ENCODE data around the gene USP36.

Gene USP36

DNA sequence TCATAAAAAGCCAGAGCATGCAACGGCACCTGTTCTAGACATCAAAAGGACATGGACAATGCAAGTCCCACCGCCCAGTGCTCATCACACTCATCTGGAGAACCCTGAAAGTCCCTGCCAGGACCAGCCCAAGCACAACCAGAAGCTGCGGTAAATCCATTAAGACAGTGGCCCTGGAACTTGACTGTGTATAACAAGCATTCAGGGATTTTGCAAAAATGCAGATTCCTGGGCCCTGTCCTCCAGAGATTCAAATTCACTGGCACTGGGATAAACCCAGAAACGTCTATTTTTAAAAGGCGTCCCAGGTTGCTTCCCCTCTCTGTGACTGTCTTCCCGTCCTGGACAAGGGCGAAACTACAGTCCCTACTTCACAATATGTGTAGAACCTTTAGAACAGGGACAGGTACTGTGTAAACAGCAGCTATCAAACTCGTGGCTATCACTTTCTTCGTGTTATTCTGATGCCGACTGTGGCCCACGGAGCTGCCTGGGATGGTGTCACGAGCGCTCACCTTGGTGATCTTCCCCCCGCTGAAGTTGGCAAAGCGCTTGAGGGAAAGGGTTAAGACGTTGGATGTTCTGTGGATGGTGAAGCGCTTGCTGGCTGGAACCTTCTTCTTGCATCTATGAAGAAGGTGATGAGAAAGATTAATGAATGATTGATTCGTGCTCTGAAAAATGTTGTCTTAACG, 22.3 kb downstream of the USP36 start:
- no peak overlapping the region for H3K4me3 ChIP-seq (ENCODE audit: low read depth, low read length)

GRCh38 chr17:78817123-78817522, 23.5 kb downstream of the USP36 start:
- no peak overlapping the region for H3K4me3 ChIP-seq (ENCODE audit: low read depth, low read length)

DNA sequence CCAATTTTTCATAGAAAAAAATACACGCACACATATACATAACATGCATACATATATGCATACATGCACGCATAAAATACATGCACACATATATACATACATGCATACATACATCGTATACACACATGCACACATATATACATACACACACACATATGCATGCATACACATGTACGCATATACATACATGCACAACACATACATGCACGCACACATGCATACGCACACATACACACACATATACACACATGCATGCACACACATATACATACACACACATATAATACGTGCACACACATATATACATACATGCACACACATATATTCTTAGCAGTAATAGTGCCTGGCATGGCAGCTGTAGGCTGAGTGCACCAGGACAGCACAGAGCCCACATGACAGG, 24.9 kb downstream of the USP36 start:
- no peak overlapping the region for H3K4me3 ChIP-seq (ENCODE audit: low read depth, low read length)

DNA sequence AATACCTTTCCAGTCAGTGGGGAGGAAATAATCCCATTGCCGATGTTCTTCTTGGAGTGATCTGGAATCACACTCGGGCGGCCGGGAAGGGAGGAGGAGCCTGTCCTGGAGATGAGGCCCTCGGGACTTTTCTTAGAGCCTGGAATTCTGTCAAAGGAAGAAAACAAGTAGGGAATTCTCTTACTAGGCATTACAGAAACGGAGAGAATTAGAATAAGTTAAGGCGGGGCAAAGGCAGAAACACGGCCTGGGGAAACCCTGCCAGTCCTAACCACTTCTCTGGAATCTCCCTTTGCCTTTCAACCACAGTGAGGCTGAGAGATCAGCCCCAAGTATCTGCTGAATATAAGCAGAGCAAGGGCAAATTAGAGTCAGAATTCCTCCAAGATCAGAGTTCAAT, 27.8 kb downstream of the USP36 start:
- H3K4me3 ChIP-seq (ENCODE audit: low read depth, low read length), result no peak overlapping the region

DNA sequence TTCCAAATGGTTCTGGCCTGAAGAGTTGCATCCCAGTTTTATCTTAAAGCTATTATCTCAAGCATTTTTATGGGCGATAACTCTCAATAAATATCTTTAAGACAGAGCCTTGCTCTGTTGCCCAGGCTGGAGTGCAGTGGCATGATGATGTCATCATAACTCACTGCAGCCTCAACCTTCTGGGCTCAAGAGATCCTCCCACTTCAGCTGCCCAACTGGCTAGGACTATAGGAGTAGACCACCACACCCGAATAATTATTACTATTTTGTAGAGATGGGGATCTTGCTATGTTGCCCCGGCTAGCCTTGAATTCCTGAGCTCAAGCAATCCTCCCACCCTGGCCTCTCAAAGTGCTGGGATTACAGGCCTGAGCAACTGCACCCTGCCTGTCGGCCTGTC, 32.5 kb downstream of the USP36 start:
- no peak overlapping the region for H3K4me3 ChIP-seq (ENCODE audit: low read depth, low read length)

DNA sequence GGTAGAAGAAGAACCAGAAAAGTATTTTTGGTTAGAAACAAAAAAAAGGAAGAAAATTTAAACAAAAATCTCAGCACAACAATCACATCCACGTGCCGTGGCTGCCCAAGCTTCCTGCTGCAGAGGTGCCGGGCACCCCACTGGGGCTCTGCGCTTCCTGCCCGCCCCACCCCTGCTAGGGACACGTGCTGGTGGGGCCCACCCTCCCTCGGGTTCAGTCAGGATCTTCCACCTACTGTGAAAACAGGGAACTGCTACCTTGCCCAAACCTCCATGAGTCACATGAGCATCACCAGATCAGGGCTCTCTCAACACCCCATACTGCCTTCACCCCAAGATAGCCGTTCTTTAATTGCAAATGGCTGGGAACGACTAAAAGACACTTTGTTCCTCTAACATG, 34.2 kb downstream of the USP36 start:
- H3K4me3 ChIP-seq (ENCODE audit: low read depth, low read length), result no peak overlapping the region

- no peak overlapping the region for H3K4me3 ChIP-seq (ENCODE audit: low read depth, low read length)
Observed at GRCh38 chr17:78805301-78805700, 35.3 kb downstream of the USP36 start.

DNA sequence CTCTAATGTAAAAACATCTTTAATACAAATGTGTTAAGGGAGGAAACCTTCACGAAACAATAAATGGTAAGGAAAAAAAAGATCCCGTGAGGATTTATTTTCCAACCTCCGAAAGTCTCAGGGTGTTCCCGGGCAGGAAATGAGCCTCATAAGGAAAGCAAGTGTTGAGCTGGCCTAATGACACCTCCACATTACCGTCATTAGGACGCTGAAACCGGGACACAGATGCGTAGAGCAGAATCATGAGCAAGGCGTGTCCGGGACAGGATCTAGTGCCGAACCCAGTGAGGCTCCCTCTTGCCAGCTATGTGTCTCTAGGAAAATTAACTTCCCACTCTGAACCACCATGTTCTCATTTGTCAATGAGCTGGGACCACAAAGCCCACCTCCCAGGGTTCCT, 35.8 kb downstream of the USP36 start:
- H3K4me3 ChIP-seq (ENCODE audit: low read depth, low read length), result no peak overlapping the region

DNA sequence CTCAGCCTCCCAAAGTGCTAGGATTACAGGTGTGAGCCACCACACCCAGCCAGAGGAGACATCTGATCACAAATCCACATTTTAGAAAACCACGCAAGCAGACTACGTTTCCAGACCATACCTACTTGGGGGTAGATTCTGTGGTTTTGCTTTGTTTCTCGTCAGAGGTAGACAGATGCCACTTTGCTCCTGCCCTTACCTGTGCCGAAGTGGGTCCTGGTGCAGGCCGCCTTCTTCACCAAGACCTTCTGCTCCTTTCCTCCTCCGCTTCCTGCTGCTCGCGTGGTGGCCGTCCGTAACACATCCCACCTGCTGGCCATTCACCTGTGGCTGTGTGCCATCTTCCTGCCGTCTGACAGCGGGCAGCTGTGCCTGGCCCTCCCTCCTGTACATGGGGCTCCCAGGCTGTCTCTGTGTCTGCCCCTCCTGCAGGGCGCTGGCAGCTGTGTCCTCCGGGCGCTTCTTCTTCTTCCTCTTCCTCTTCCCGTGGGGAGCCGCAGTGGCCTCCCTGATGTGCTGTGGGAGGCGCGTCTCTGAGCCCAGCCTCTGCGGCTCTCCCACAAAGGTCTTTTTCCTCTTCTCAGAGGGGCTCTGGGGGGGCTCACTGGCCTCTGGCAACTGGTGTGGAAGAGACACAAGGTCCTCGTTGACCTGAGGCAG, 37.3 kb downstream of the USP36 start:
- no peak overlapping the region for H3K4me3 ChIP-seq (ENCODE audit: low read depth, low read length)

- H3K4me3 ChIP-seq (ENCODE audit: low read depth, low read length), result no peak overlapping the region
Observed at GRCh38 chr17:78802459-78802858, 38.2 kb downstream of the USP36 start.

- no peak overlapping the region for H3K4me3 ChIP-seq (ENCODE audit: low read depth, low read length)
Observed at GRCh38 chr17:78802008-78802407, 38.6 kb downstream of the USP36 start.

DNA sequence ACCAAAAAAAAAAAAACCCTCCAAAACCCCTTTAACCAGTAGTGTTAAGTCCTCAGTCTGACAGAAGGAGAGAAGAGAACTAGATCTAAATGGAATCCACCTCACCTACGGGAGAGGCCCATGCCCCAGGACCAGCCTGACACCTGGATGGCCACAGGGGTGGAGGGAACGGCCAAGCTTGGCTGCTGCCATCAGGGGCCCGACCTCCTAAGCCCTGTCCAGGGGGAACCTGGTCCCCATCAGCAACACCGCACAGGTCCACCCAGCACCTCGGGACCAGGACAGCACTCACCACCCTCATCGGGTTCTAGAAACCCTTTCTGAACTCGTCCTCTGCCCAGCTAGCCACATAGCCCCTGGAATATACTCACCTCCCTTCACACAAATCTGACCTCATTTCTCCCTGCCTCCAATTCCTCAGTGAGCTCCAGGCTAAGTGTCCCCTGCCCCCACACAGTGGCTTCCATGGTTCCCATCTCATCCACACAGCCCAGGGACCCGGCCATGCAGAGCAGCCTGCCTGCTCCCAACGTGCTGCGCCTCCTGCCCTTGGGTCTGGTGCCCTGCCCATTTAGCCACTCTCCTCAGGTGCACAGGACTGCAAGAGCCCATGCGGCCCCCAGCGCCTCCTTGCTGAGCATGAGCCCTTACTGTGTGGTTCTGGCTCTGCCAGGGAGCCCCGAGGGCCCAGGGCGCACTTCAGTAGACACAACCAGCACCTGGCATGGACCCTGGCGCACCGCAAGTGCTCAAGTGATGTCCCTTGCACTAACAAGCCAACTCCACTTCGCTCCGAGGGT, 40.3 kb downstream of the USP36 start:
- no peak overlapping the region for H3K4me3 ChIP-seq (ENCODE audit: low read depth, low read length)

- no peak overlapping the region for H3K4me3 ChIP-seq (ENCODE audit: low read depth, low read length)
Observed at GRCh38 chr17:78798695-78799559, 41.7 kb downstream of the USP36 start.

GRCh38 chr17:78797691-78798585, 42.7 kb downstream of the USP36 start:
- no peak overlapping the region for H3K4me3 ChIP-seq (ENCODE audit: low read depth, low read length)

DNA sequence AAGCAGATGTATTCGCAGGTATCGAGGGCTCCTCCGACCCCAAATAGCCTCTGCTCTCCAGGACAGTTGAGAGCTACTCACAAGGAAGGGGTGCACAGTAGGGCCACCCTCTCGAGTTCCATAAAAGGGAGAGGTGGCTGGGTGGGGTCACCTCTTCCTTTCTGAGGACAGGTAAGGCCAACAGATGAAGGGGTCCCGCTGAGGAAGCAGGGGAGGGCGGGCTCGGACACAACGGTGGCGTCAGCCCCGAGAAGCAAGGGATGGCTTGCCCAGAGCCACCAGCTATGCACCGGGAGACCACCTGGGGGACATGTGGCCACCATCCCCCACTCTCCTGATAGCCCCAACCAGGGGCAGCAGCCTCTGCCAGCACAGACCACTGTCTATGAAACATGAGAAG, 43.4 kb downstream of the USP36 start:
- no peak overlapping the region for H3K4me3 ChIP-seq (ENCODE audit: low read depth, low read length)

GRCh38 chr17:78796517-78796900, 44.1 kb downstream of the USP36 start:
- H3K4me3 ChIP-seq (ENCODE audit: low read depth, low read length), result no peak overlapping the region

DNA sequence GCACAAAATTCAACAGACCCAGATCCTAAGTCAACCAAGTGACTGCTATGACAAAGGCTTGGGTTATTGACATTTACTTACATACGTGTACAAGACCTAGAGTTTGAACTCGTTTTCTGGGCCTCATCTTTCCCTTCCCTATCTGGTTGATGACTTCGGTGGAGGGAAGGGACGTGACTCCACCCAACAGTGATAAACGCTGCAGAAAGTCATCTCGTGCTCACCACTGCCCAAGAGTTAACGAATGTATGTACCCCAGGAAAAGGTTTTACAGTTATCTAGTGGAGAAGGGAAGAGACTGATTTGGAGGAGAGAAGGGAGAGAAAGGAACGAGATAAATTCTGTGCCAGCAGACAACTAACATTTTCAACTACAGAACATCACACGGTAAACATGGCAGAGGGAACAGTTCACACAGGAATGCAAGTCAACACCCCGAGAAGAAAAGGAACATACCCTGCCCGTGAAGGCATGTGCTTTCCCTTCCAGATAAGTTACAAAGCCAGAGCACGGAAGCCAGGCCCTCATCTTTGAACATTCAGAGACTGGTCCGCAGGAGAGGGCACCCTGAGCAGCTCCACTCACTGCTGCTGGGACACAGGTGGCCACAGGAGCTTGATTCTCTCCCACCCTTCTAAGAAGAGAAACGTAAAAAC, 44.6 kb downstream of the USP36 start:
- H3K4me3 ChIP-seq (ENCODE audit: low read depth, low read length), result no peak overlapping the region

GRCh38 chr17:78794864-78795640, 45.6 kb downstream of the USP36 start:
- H3K4me3 ChIP-seq (ENCODE audit: low read depth, low read length), result no peak overlapping the region

DNA sequence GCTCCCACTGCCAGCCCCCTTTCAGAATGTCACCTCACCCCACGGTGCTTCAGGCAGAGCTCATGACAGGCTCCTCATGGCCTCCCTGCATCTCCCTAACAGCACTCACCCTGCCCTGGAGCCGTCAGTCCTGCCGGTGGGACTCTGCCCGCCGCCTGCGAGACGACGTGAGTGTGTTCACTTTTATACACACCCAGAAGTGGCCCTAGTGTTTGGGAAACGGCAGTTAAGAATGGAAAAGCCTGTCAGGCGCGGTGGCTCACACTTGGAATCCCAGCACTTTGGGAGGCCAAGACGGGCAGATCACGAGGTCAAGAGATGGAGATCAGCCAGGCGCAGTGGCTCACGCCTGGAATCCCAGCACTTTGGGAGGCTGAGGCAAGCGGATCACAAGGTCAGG, 46.2 kb downstream of the USP36 start:
- H3K4me3 ChIP-seq (ENCODE audit: low read depth, low read length), result no peak overlapping the region

Data from iPS-11a (cell line).